B cell (primary cell): ENCODE data around the gene NFATC2. TPM values are rescaled to one million over a fixed set of nuclear protein-coding genes. Genes with fewer than 3 reads are reported as not detected.

Experiments
- ATAC-seq: fragments of 200-7000 bp; cut with Tn5 transposase; one replicate; pipeline ENCODE4 v1.10.0; 2021; ENCODE audit warnings: low read depth, mild to moderate bottlenecking, moderate number of reproducible peaks, moderate library complexity
- CTCF ChIA-PET: fragments of 350-600 bp; sonication (Branson Sonifier 250); formaldehyde crosslinking; loops from one replicate; lab custom pipeline; 2021; ENCODE audit warnings: antibody characterized with exemption, inconsistent platforms; lab: Charles Lee
- POLR2A ChIA-PET: fragments of 350-600 bp; sonication (Branson Sonifier 250); formaldehyde crosslinking; loops from one replicate; lab custom pipeline; 2021; ENCODE audit warnings: antibody characterized with exemption; lab: Charles Lee
- DNase-seq: peaks from one replicate; pipeline ENCODE4 v3.0.0; 2013
- H2AFZ ChIP-seq: 2 replicates; pipeline ENCODE4 v1.6.1; 2012; ENCODE audit warnings: mild to moderate bottlenecking, low read depth, low read length; ENCODE audit not compliant: insufficient read depth, poor library complexity, severe bottlenecking
- H3K27ac ChIP-seq, 2 donors: 1 replicate in 1 of 2; 2 replicates in 1 of 2; pipeline ENCODE4 v1.5.1; 2012 to 2013; ENCODE audit warnings: low read length in 2 of 2, mild to moderate bottlenecking in 2 of 2, moderate library complexity in 1 of 2
- H3K27me3 ChIP-seq, 4 experiments: fragments of 200-600 bp in 1 of 4; sonication (generic) in 1 of 4; replicated peaks in 1 of 4; 1 replicate in 2 of 4; 2 replicates in 2 of 4; pipeline versions ENCODE4 v1.6.1 to v1.7.0; 2013 to 2016; ENCODE audit warnings: low read length in 3 of 4, mild to moderate bottlenecking in 2 of 4, mixed read lengths in 1 of 4, moderate library complexity in 1 of 4; ENCODE audit not compliant: insufficient read depth in 4 of 4, control insufficient read depth in 3 of 4; ENCODE audit errors: control extremely low read depth in 1 of 4
- H3K36me3 ChIP-seq, 2 experiments: replicated peaks in 1 of 2; 1 replicate in 1 of 2; 2 replicates in 1 of 2; pipeline versions ENCODE4 v1.6.1 to v1.7.1; 2013; ENCODE audit warnings: low read length in 1 of 2; ENCODE audit not compliant: insufficient read depth in 2 of 2, control insufficient read depth in 1 of 2; ENCODE audit errors: control extremely low read depth in 1 of 2, extremely low read depth in 1 of 2
- H3K4me1 ChIP-seq, 2 donors: fragments of 200-600 bp in 1 of 2; sonication (generic) in 1 of 2; 1 replicate in 1 of 2; 2 replicates in 1 of 2; pipeline versions ENCODE4 v1.5.1 to v1.6.1; 2013 to 2017; ENCODE audit warnings: low read length in 2 of 2; ENCODE audit not compliant: control insufficient read depth in 2 of 2, insufficient read depth in 2 of 2
- H3K4me2 ChIP-seq: replicated peaks from 2 replicates; pipeline ENCODE3; 2012; ENCODE audit warnings: mild to moderate bottlenecking, low read depth, low read length; ENCODE audit not compliant: poor library complexity, severe bottlenecking
- H3K4me3 ChIP-seq, 5 experiments: fragments of 200-600 bp in 1 of 5; sonication (generic) in 1 of 5; 1 replicate in 3 of 5; 2 replicates in 2 of 5; pipeline versions ENCODE4 v1.5.1 to v1.7.0; 2011 to 2016; ENCODE audit warnings: low read length in 4 of 5, mild to moderate bottlenecking in 4 of 5, low read depth in 2 of 5, control low read depth in 1 of 5, moderate library complexity in 1 of 5; ENCODE audit not compliant: insufficient read depth in 1 of 5; ENCODE audit errors: control extremely low read depth in 1 of 5, extremely low read depth in 1 of 5
- H3K79me2 ChIP-seq: fragments of 200-600 bp; sonication (generic); one replicate; pipeline ENCODE4 v1.6.0; 2016; ENCODE audit warnings: low read length; ENCODE audit not compliant: control insufficient read depth, insufficient read depth
- H3K9ac ChIP-seq: fragments of 200-600 bp; sonication (generic); 2 replicates; pipeline ENCODE4 v1.6.1; 2017; ENCODE audit warnings: mild to moderate bottlenecking, low read length, moderate library complexity
- H3K9me3 ChIP-seq, 3 donors: one replicate each; pipeline versions ENCODE4 v1.6.1 to v1.7.1; 2013; ENCODE audit warnings: low read length in 2 of 3; ENCODE audit not compliant: control insufficient read depth in 2 of 3, insufficient read depth in 1 of 3; ENCODE audit errors: control extremely low read depth in 1 of 3
- H4K20me1 ChIP-seq: 2 replicates; pipeline ENCODE4 v1.6.0; 2012; ENCODE audit warnings: mild to moderate bottlenecking, low read length; ENCODE audit not compliant: insufficient read depth, control insufficient read depth, poor library complexity, severe bottlenecking
- H3K27ac Mint-ChIP-seq: one replicate; pipeline ENCODE4 v1.8.0; 2021; ENCODE audit warnings: mixed read lengths
- H3K27me3 Mint-ChIP-seq: one replicate; pipeline ENCODE4 v1.8.0; 2021; ENCODE audit warnings: mixed read lengths
- H3K4me1 Mint-ChIP-seq: one replicate; pipeline ENCODE4 v1.8.0; 2021; ENCODE audit warnings: mixed read lengths
- H3K4me3 Mint-ChIP-seq: one replicate; pipeline ENCODE4 v1.8.0; 2021; ENCODE audit warnings: mixed read lengths
- H3K9me3 Mint-ChIP-seq: one replicate; pipeline ENCODE4 v1.8.0; 2022; ENCODE audit warnings: mixed read lengths; ENCODE audit not compliant: insufficient read depth
- EZH2 ChIP-seq: IDR thresholded peaks from 2 replicates; pipeline ENCODE4 v1.6.1; 2012; ENCODE audit warnings: borderline replicate concordance, low read depth, mild to moderate bottlenecking, moderate library complexity, low read length; ENCODE audit not compliant: insufficient read depth, poor library complexity, severe bottlenecking
- WGBS: methylation state at CpG from one replicate; pipeline ENCODE4 v1.1.5; 2013; ENCODE audit warnings: missing lambda C conversion rate; ENCODE audit not compliant: insufficient coverage; 5-methylcytosine and 5-hydroxymethylcytosine counted together
- intact Hi-C: fragments of 100-400 bp; cut with micrococcal nuclease; formaldehyde crosslinking; loops from one replicate; pipeline ENCODE4 v1.10.0; 2022
- polyA plus RNA-seq: library from polyadenylated mRNA; depleted of rRNA; stranded (reverse); fragments of >200 nt; gene quantifications from 2 replicates; pipeline ENCODE4 v1.2.3, GENCODE V29; 2012
- total RNA-seq, 2 donors: library from RNA; stranded (reverse); fragments of 120-200 nt in 1 of 2; gene quantifications; 1 replicate in 1 of 2; 2 replicates in 1 of 2; pipeline versions ENCODE4 v1.2.3 to v1.2.4, GENCODE V29; 2013 to 2022
- TF ChIP-seq, protein P1 (sequence below): fragments of 200-600 bp; IDR thresholded peaks from one replicate; pipeline ENCODE4 v1.8.0; 2022; ENCODE audit warnings: antibody characterized with exemption, mild to moderate bottlenecking

The NFATC2 gene
- total and polyA plus RNA-seq, 2 donors (not counting 1 experiment from before 2014, with no cell fraction given) = 10.1 to 38.0 TPM

DNA sequence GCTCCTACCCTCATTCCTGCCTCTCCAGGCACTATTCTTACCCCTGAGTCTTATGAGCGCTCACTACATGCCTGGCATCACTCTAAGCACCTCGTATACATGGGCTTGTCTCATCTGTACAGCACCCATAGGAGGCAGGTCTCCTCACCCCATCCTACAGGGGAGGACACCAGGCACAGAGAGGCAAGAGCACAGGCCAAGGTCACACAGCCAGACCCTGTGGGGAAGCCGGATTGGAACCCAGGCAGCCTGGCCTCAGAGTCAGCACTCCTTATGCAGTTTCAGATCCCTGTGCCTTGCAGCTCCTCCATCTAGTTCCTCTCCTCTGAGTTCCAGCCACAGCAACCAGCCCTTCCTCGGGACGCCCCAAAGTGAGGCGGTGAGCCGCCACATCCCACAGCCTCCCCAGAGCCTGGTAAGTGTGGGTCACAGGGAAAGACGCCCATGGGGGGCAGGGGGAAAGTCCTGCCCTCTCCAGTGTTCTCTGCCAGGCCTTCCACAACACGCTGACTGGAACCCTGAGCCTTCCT lies 103.3 kb downstream of the NFATC2 start:
- ChIA-PET CTCF (no interaction called here), POLR2A (interaction anchor here (0.5 kb wide), 1 partner anchor 57 kb away, joined by 3 read pairs; no protein-coding TSS in a partner anchor)
- peaks cover 9 to 17% of the 10 kb centered on the region in 2 donors for H3K4me1 ChIP-seq
- H3K27ac ChIP-seq = no peak overlapping the region
- H3K9ac ChIP-seq = no peak overlapping the region
- intact Hi-C loops = no loop called here
- Mint-ChIP-seq H3K27ac (no peak overlapping the region), H3K27me3 (no peaks in the 10 kb centered on the region), H3K4me3 (no peak overlapping the region), H3K9me3 (no peaks in the 10 kb centered on the region), H3K4me1 (peaks cover 32% of the 10 kb centered on the region)
- H3K27me3 ChIP-seq = no peaks in the 10 kb centered on the region
- H3K79me2 ChIP-seq = peaks cover 12% of the 10 kb centered on the region
- H3K36me3 ChIP-seq = peaks cover 0 to 36% of the 10 kb centered on the region in 2 experiments
- H3K9me3 ChIP-seq = peaks cover 0 to 6% (median 0%) of the 10 kb centered on the region in 3 donors
- DNase-seq (no peak), ATAC-seq (no peak)
- WGBS = 95% methylated on average over 5 of the region's 9 CpGs
- no peak overlapping the region for H3K4me3 ChIP-seq
- H4K20me1 ChIP-seq = peaks cover 2% of the 10 kb centered on the region
- no peak overlapping the region for H3K4me2 ChIP-seq
- no peak for TF ChIP-seq EZH2
- TF ChIP-seq, protein P1, sequence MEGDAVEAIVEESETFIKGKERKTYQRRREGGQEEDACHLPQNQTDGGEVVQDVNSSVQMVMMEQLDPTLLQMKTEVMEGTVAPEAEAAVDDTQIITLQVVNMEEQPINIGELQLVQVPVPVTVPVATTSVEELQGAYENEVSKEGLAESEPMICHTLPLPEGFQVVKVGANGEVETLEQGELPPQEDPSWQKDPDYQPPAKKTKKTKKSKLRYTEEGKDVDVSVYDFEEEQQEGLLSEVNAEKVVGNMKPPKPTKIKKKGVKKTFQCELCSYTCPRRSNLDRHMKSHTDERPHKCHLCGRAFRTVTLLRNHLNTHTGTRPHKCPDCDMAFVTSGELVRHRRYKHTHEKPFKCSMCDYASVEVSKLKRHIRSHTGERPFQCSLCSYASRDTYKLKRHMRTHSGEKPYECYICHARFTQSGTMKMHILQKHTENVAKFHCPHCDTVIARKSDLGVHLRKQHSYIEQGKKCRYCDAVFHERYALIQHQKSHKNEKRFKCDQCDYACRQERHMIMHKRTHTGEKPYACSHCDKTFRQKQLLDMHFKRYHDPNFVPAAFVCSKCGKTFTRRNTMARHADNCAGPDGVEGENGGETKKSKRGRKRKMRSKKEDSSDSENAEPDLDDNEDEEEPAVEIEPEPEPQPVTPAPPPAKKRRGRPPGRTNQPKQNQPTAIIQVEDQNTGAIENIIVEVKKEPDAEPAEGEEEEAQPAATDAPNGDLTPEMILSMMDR = no peak
- H2AFZ ChIP-seq = no peak overlapping the region

DNA sequence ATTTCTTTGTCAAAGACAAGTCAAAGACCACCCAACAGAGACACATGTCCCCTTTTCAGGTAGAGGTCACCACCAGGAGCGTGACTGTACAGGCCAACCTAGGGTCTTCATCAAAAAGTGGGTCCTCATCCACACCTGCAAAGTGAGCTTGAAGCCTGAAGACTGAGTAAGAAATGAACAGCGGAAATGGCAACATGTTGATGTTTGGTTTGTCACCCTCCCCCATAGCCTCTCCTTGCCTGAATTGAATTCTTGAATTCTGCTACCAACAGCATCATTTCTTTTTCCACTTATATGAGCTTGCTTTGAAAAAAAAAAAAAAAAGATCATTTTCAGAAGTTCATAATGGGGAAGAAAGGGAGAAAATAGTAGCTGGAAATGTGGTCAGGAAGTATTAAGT lies 104.4 kb downstream of the NFATC2 start:
- H3K27me3 ChIP-seq = no peaks in the 10 kb centered on the region
- peaks cover 15% of the 10 kb centered on the region for H3K79me2 ChIP-seq
- peaks cover 0 to 40% of the 10 kb centered on the region in 2 experiments for H3K36me3 ChIP-seq
- Mint-ChIP-seq H3K4me3 (no peak overlapping the region), H3K27ac (peak overlapping the region; percentile 56), H3K27me3 (no peaks in the 10 kb centered on the region), H3K4me1 (peaks cover 29% of the 10 kb centered on the region), H3K9me3 (no peaks in the 10 kb centered on the region)
- H4K20me1 ChIP-seq = no peaks in the 10 kb centered on the region
- ChIA-PET POLR2A (no interaction called here), CTCF (interaction anchor here (0.9 kb wide), 1 partner anchor 158 kb away, joined by 3 read pairs; no protein-coding TSS in a partner anchor)
- intact Hi-C loops = no loop called here
- H3K4me2 ChIP-seq = no peak overlapping the region
- no peak overlapping the region for H3K27ac ChIP-seq
- no peak for TF ChIP-seq EZH2
- TF ChIP-seq, protein P1 = no peak
- H3K9ac ChIP-seq = no peak overlapping the region
- ATAC-seq = no peak
- no CpG with 5 or more reads among the region's 2 CpGs for WGBS
- H3K9me3 ChIP-seq = peaks cover 0 to 6% (median 0%) of the 10 kb centered on the region in 3 donors
- DNase-seq = no peak
- H3K4me1 ChIP-seq = peaks cover 9 to 17% of the 10 kb centered on the region in 2 donors
- no peak overlapping the region for H2AFZ ChIP-seq
- H3K4me3 ChIP-seq = no peak overlapping the region
